Stomach (tissue), 4 donors: ENCODE data around the gene DOCK8.

Experiments used
- CTCF ChIP-seq, 7 experiments: fragments of 450-650 bp in 4 of 7; fragments of 200-600 bp in 3 of 7; sonication (generic) in 3 of 7; IDR thresholded peaks; one replicate each; pipeline ENCODE4 v1.5.1; 2016 to 2019; ENCODE audit warnings: antibody characterized with exemption in 7 of 7, control low read depth in 2 of 7, mild to moderate bottlenecking in 1 of 7
- EP300 ChIP-seq: sonication (generic); formaldehyde crosslinking; IDR thresholded peaks from one replicate; pipeline ENCODE4 v1.6.1; 2017; ENCODE audit warnings: antibody characterized with exemption

DNA sequence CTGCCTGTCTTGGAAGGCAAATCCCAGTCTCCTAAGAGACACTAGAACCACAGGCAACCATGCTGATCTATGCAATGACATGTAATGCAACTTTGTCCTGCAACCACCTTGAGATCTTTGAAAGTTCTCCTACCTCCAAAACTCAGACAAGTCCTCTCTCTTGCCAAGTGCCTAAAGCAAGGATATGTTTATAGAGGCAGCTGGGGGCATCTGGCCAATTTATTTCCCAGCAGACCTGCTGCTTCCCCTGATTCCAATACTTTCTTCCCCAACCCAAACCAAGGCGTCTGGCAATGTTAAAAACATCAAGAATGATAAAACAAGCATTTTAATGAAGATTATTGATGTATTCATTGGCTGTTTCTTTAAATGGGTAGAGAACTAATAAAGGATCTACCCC is 138.4 kb downstream of the DOCK8 start:
- TF ChIP-seq EP300 (no peak), CTCF (IDR thresholded peaks at IDR 0.05) (no peak)
